ENCODE data around the gene CEBPB. TPM values are rescaled to one million over a fixed set of nuclear protein-coding genes. Genes with fewer than 3 reads are reported as not detected.

The CEBPB gene
- total and polyA plus RNA-seq, 9 donors, result 15.7 to 296 (median 100) TPM

GRCh38 chr20:50186987-50187402 lies 3.6 kb upstream of the CEBPB start:
- peak in 1 of 5 donors; percentile 52 for DNase-seq
- Histone ChIP-seq H3K27ac (peak overlapping the region; percentile 39 to 60), H3K9me3 (no peaks in the 10 kb centered on the region), H3K36me3 (no peaks in the 10 kb centered on the region), H3K27me3 (no peaks in the 10 kb centered on the region), H3K4me3 (no peak overlapping the region), H3K4me1 (ENCODE audit: insufficient read depth) (peaks cover 1% of the 10 kb centered on the region)
- TF ChIP-seq POLR2A (IDR thresholded peaks at IDR 0.05) (no peak), EP300 (IDR thresholded peaks at IDR 0.05) (no peak), CTCF (IDR thresholded peaks at IDR 0.05) (no peak)
- WGBS, 3 donors, result 61 to 63% (median 61%) methylated on average over 8 of the region's 8 CpGs
- intact Hi-C loops (cut with DNase I), result loop anchor here (2.0 to 10.0 kb wide), 6 partner anchors 274 to 1208 kb away; no protein-coding TSS in a partner anchor

GRCh38 chr20:50187403-50188051 lies 3.1 kb upstream of the CEBPB start:
- 66 to 72% (median 69%) methylated on average over 12 of the region's 12 CpGs for WGBS, 3 donors
- peak in 4 of 5 donors; percentile 67 to 77 (median 68) for DNase-seq
- peaks cover 1% of the 10 kb centered on the region for H3K4me1 ChIP-seq (ENCODE audit: insufficient read depth)
- H3K9me3 ChIP-seq, result no peaks in the 10 kb centered on the region
- H3K27ac ChIP-seq, result peak overlapping the region; percentile 39 to 60
- no peak for TF ChIP-seq CTCF (IDR thresholded peaks at IDR 0.05)
- TF ChIP-seq EP300 (IDR thresholded peaks at IDR 0.05), result no peak
- TF ChIP-seq POLR2A (IDR thresholded peaks at IDR 0.05), result no peak
- intact Hi-C loops (cut with DNase I), result loop anchor here (1.0 to 10.0 kb wide), 7 partner anchors 273 to 1207 kb away; no protein-coding TSS in a partner anchor
- H3K36me3 ChIP-seq, result no peaks in the 10 kb centered on the region
- H3K27me3 ChIP-seq, result no peaks in the 10 kb centered on the region
- H3K4me3 ChIP-seq, result no peak overlapping the region

GRCh38 chr20:50188287-50188688 lies 2.3 kb upstream of the CEBPB start:
- no peak for TF ChIP-seq EP300 (IDR thresholded peaks at IDR 0.05)
- no peak for TF ChIP-seq CTCF (IDR thresholded peaks at IDR 0.05)
- TF ChIP-seq POLR2A (IDR thresholded peaks at IDR 0.05), result no peak
- no peak for DNase-seq
- H3K4me3 ChIP-seq, result no peak overlapping the region
- no peaks in the 10 kb centered on the region for H3K27me3 ChIP-seq
- H3K27ac ChIP-seq, result peak overlapping the region; percentile 20 to 39
- no peaks in the 10 kb centered on the region for H3K9me3 ChIP-seq
- intact Hi-C loops (cut with DNase I), result loop anchor here in 3 of 4 donors (1.0 to 10.0 kb wide), 4 partner anchors 274 to 1207 kb away; no protein-coding TSS in a partner anchor
- 95 to 96% (median 95%) methylated on average over 6 of the region's 6 CpGs for WGBS, 3 donors
- H3K36me3 ChIP-seq, result no peaks in the 10 kb centered on the region
- peaks cover 1% of the 10 kb centered on the region for H3K4me1 ChIP-seq (ENCODE audit: insufficient read depth)

- Histone ChIP-seq H3K36me3 (no peaks in the 10 kb centered on the region), H3K27ac (peak overlapping the region; percentile 91 to 98), H3K27me3 (no peaks in the 10 kb centered on the region), H3K9me3 (no peaks in the 10 kb centered on the region), H3K4me3 (no peak overlapping the region), H3K4me1 (ENCODE audit: insufficient read depth) (peaks cover 6% of the 10 kb centered on the region)
- intact Hi-C loops (cut with DNase I), result loop anchor here in 3 of 4 donors (1.0 to 10.0 kb wide), 4 partner anchors 273 to 1206 kb away; no protein-coding TSS in a partner anchor
- WGBS, 3 donors, result 84 to 88% (median 86%) methylated on average over 18 of the region's 18 CpGs
- peak in 3 of 5 donors; percentile 54 to 55 (median 54) for DNase-seq
- TF ChIP-seq POLR2A (IDR thresholded peaks at IDR 0.05) (no peak), EP300 (IDR thresholded peaks at IDR 0.05) (no peak), CTCF (IDR thresholded peaks at IDR 0.05) (no peak)
Measured at GRCh38 chr20:50188879-50189680, 1.6 kb upstream of the CEBPB start.
